Measurements from ENCODE around the gene HSPA14. TPM values are rescaled to one million over a fixed set of nuclear protein-coding genes. Genes with fewer than 3 reads are reported as not detected.
A peak's percentile ranks its signal among the peaks of the same experiment; 100 is the strongest.

The HSPA14 gene
- total and polyA plus RNA-seq, 10 of the 15 experiments (the other 5 are each of a cell fraction or from before 2014, with no cell fraction given): 26.6 to 56.1 (median 34.3) TPM

- Histone ChIP-seq H3K27me3 (replicated peaks in 1 of 2; ENCODE audit: control insufficient read depth in 2 of 2, insufficient read depth in 2 of 2, low read length in 1 of 2) (no peaks in the 10 kb centered on the region), H4K20me1 (ENCODE audit: control insufficient read depth, insufficient read depth) (no peaks in the 10 kb centered on the region), H3K9ac (ENCODE audit: control insufficient read depth, insufficient read depth, low read length) (no peak overlapping the region), H3K9me3 (replicated peaks; ENCODE audit: control insufficient read depth, insufficient read depth, low read length) (no peaks in the 10 kb centered on the region), H3K4me3 (no peak overlapping the region), H3K4me2 (ENCODE audit: control insufficient read depth, insufficient read depth) (no peak overlapping the region), H3K27ac (ENCODE audit: control insufficient read depth, insufficient read depth) (no peak overlapping the region), H2AFZ (ENCODE audit: control insufficient read depth, low read depth, low read length) (no peak overlapping the region), H3K4me1 (ENCODE audit: control insufficient read depth, insufficient read depth, low read length) (no peaks in the 10 kb centered on the region), H3K79me2 (ENCODE audit: control insufficient read depth, insufficient read depth, low read length) (no peaks in the 10 kb centered on the region), H3K36me3 (ENCODE audit: control insufficient read depth in 2 of 2, insufficient read depth in 2 of 2, low read length in 1 of 2) (no peaks in the 10 kb centered on the region)
- RAD21 ChIA-PET (ENCODE audit: unreplicated experiment): interaction anchor here (0.6 to 4.2 kb wide), 30 partner anchors 8 to 324 kb away, joined by 3 to 74 read pairs (median 4); partner anchors contain the start of genes CDNF, HSPA14 and MSANTD7
- BruUV-seq (replicated peaks): no TSS peak
- ATAC-seq (peak; percentile 91), DNase-seq (ENCODE audit: low read depth, low spot score) (no peak), FAIRE-seq (no peak)
- 6% methylated on average over 3 of the region's 3 CpGs for WGBS (ENCODE audit: insufficient coverage, insufficient replicate concordance, low lambda C conversion rate, missing lambda C conversion rate)
- SMC1A ChIA-PET (ENCODE audit: uncharacterized antibody, unreplicated experiment): interaction anchor here (0.7 to 3.8 kb wide), 41 partner anchors 8 to 626 kb away, joined by 3 to 66 read pairs (median 5); partner anchors contain the start of genes CDNF, DCLRE1C, HSPA14 and MSANTD7
- TF ChIP-seq RELB (IDR thresholded peaks at IDR 0.05; ENCODE audit: low read depth) (no peak), KDM1A (IDR thresholded peaks at IDR 0.05; ENCODE audit: borderline replicate concordance) (no peak), CHD2 (IDR thresholded peaks at IDR 0.05; ENCODE audit: borderline replicate concordance, low read depth, low read length) (no peak), CTCF (IDR thresholded peaks at IDR 0.05 in 2 of 3, conservative IDR thresholded peaks at IDR 0.05 in 1 of 3; ENCODE audit: control insufficient read depth in 2 of 3, extremely low read depth in 1 of 3, insufficient read depth in 1 of 3, low read depth in 3 of 3, low read length in 3 of 3) (peak; percentile 56 to 81 (median 73)), CREB1 (IDR thresholded peaks at IDR 0.05; ENCODE audit: low read depth) (no peak), PKNOX1 (IDR thresholded peaks at IDR 0.05) (no peak), RAD21 (IDR thresholded peaks at IDR 0.05; ENCODE audit: insufficient read depth, low read depth, low read length) (peak; percentile 98), MYB (IDR thresholded peaks at IDR 0.05; ENCODE audit: borderline replicate concordance, low read depth, low read length) (0 out of 2 replicates have a peak, but pooled peaks have one; percentile 16), EGR1 (IDR thresholded peaks at IDR 0.05; ENCODE audit: borderline replicate concordance in 1 of 2, low read depth in 2 of 2, low read length in 2 of 2) (no peak), YY1 (IDR thresholded peaks at IDR 0.05; ENCODE audit: low read depth, low read length) (0 out of 2 replicates have a peak, but pooled peaks have one; percentile 25), ASH2L (IDR thresholded peaks at IDR 0.05; ENCODE audit: borderline replicate concordance, low read depth) (no peak), SMC3 (IDR thresholded peaks at IDR 0.05; ENCODE audit: borderline replicate concordance, low read length) (peak; percentile 95), BCL3 (IDR thresholded peaks at IDR 0.05; ENCODE audit: borderline replicate concordance, insufficient read depth, low read depth, low read length, poor library complexity, severe bottlenecking) (no peak)
- intact Hi-C loops (cut with micrococcal nuclease; ENCODE audit: unreplicated experiment) (loop anchor here (1.0 to 5.0 kb wide), 5 partner anchors 176 to 324 kb away; no protein-coding TSS in a partner anchor), in situ Hi-C loops (cut with MboI) (loop anchor here (5.0 to 10.0 kb wide), 2 partner anchors 321 to 628 kb away; no protein-coding TSS in a partner anchor)
- POLR2A ChIA-PET: no interaction called here
- CTCF ChIA-PET: interaction anchor here (0.6 to 7.7 kb wide), 45 partner anchors 10 to 840 kb away, joined by 3 to 134 read pairs (median 4); partner anchors contain the start of genes CDNF, HSPA14, MEIG1 and MSANTD7
These were observed 15.0 kb upstream of the HSPA14 start for GRCh38 chr10:14822879-14823755.

All from GM12878 (cell line).